Activated naive CD4-positive, alpha-beta T cell treated with anti-CD3 and anti-CD28 coated beads, Interleukin-2, amount 50 U/mL, for 24 hours (primary cell): ENCODE measurements around the gene SLC4A5.
A peak's percentile ranks its signal among the peaks of the same experiment; 100 is the strongest.
"Not testable (repeated sequence)": the region's sequence is repeated elsewhere in the genome, so short reads cannot be mapped to it uniquely, and the experiment has no call there.

Source experiments
- H3K27ac Mint-ChIP-seq: one replicate; pipeline ENCODE4 v1.8.0; 2021; ENCODE audit warnings: mild to moderate bottlenecking, mixed read lengths
- H3K27me3 Mint-ChIP-seq: one replicate; pipeline ENCODE4 v1.8.0; 2021; ENCODE audit warnings: mixed read lengths
- H3K36me3 Mint-ChIP-seq: one replicate; pipeline ENCODE4 v1.8.0; 2021; ENCODE audit warnings: mixed read lengths
- H3K4me1 Mint-ChIP-seq: one replicate; pipeline ENCODE4 v1.8.0; 2021; ENCODE audit warnings: mixed read lengths
- H3K4me3 Mint-ChIP-seq: one replicate; pipeline ENCODE4 v1.8.0; 2021; ENCODE audit warnings: mild to moderate bottlenecking, mixed read lengths
- H3K9me3 Mint-ChIP-seq: one replicate; pipeline ENCODE4 v1.8.0; 2021; ENCODE audit warnings: mixed read lengths

Gene SLC4A5

DNA sequence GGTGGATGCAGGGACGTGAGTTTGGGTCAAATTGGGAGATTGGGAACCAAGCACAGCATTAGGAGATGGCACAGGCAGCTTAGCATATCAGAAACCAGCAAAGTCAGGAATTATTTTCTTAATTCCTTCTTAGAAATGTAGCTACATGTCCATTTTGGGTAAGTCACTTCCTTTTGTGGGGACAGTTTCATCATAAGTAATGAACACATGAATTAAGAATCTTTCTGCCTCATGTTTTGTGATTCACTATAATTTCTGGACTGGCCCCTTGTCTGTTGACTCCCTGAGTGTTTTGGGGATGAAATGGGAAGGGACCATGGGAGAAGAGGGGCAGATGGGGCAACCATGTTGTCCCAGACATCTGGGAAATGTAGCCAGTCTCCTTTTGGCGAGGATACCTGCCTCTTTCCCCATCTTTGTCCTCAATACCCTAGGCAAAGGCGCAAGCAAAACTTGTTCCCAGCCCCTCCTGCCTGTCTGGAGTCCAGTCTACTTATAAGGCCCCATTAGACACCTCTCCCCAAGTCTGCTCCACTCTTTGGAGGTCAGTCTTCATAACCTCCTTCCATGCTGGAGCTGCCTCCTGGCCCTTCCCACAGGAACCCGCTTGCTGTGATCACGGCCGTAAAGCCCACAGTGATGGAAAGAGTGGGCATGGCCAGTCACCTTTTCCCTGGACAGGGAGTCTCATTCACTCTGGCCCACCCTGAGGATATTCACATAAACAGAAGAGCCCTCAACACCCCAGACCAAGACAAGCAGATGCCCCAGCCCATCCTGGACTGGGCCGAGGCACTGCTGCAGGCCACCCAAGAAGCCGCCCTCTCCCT lies 119.1 kb downstream of the SLC4A5 start:
- Mint-ChIP-seq H3K9me3 (no peaks in the 10 kb centered on the region), H3K4me3 (no peak overlapping the region), H3K27ac (peak overlapping the region; percentile 19), H3K36me3 (peaks cover 6% of the 10 kb centered on the region), H3K4me1 (no peaks in the 10 kb centered on the region), H3K27me3 (no peaks in the 10 kb centered on the region)

DNA sequence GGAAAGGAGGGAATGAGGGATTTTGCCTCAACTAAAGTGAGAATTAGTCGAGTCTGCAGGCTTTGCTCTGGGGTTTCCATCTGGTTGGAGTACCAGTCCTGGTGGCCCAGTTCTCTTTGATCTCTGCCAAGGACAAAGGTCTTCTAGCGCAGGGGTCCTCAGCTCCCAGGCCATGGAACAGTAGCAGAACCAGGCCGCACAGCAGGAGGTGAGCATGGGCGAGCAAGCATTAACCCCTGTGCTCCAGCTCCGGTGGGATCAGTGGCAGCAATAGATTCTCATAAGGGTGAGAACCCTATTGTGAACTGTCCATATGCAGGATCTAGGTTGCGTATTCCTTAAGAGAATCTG lies 120.9 kb downstream of the SLC4A5 start:
- Mint-ChIP-seq H3K9me3 (no peaks in the 10 kb centered on the region), H3K4me1 (no peaks in the 10 kb centered on the region), H3K27ac (no peak overlapping the region), H3K27me3 (no peaks in the 10 kb centered on the region), H3K36me3 (peaks cover 9% of the 10 kb centered on the region), H3K4me3 (no peak overlapping the region)

DNA sequence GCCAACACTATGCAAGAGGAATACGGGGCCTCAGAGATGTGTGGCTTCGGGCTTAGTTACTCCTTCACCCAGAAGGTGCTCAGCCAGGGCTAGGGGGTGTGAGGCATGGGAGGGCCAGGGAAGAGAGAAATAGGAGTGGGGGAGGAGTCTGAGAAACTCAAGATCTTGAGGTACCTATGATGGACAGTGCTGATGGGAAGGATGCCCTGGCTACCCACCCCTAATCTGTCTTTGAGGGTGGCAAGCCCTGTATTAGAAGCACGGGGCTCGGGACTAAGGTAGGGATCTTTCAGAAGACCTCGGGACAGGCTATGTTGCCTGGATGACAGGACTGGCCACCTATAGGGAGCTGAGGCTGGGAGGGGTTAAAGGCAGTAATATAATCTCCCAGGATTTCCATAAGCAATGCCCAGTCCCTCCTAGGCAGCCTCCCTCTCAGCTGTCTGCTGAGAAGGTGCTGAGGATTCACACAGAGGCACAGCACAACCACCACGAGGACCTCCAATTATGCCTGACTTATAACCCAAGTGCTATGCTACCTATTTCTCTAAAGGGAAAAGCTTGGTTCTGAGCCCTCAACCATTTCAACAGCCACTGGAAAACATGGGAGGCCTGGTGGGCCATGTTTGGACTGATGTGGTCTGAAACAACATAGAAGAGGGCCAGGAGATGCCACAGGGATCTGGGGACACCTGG lies 121.5 kb downstream of the SLC4A5 start:
- no peaks in the 10 kb centered on the region for H3K9me3 Mint-ChIP-seq
- H3K4me3 Mint-ChIP-seq: no peak overlapping the region
- no peaks in the 10 kb centered on the region for H3K27me3 Mint-ChIP-seq
- peak overlapping the region; percentile 62 for H3K27ac Mint-ChIP-seq
- H3K4me1 Mint-ChIP-seq: no peaks in the 10 kb centered on the region
- peaks cover 9% of the 10 kb centered on the region for H3K36me3 Mint-ChIP-seq

DNA sequence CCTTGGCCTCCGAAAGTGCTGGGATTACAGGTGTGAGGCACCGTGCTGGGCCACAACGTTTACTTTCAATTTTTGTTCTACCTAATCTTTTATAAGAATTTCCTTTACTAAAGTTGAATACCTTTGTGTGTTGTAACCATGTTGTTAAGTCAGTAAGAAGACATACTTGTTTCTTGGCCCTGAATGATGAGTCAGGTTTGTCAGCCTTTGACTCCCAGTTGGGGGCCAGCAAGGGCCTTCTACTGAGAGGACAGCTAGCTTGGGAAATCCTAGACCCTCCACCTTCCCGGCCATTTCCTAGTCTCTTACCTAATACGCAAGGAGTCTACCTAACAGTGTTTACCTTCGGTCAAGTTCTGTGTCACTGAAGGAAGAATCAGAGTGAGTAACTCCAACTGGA lies 122.1 kb downstream of the SLC4A5 start:
- Mint-ChIP-seq H3K27me3 (no peaks in the 10 kb centered on the region), H3K27ac (no peak overlapping the region), H3K4me3 (no peak overlapping the region), H3K4me1 (no peaks in the 10 kb centered on the region), H3K36me3 (peaks cover 9% of the 10 kb centered on the region), H3K9me3 (no peaks in the 10 kb centered on the region)

DNA sequence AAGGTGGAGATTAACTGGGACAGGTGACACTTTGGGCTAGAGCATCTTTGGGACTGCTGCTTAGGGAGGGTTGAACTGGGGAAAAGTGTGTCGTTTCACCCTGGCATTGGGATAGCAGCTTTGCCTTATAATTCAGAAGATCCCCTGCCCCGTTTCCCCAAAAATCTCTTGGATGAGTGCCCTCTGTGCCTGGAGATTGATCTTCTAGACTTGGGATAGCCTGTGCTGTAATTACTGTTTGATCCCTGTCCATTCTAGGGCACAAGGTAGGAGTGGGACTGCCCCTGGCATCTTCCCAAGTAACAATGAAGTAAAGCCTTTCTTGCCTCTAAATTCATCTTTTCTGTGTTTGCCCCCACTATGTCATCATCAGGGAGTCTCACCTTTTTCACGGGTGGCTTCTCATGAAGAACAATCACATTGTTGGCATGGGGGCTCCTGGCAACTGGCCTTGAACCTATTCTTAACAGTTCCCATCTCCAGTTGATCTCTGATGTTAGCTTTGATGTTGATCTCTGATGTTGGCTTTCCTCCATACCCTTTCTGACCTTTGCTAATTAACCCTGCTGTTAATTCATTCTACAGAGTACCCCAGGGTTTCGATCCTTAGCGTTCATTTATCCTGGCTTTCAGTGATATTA lies 123.2 kb downstream of the SLC4A5 start:
- no peaks in the 10 kb centered on the region for H3K4me1 Mint-ChIP-seq
- H3K9me3 Mint-ChIP-seq: no peaks in the 10 kb centered on the region
- H3K4me3 Mint-ChIP-seq: no peak overlapping the region
- H3K27me3 Mint-ChIP-seq: no peaks in the 10 kb centered on the region
- H3K36me3 Mint-ChIP-seq: peaks cover 9% of the 10 kb centered on the region
- H3K27ac Mint-ChIP-seq: peak overlapping the region; percentile 69

DNA sequence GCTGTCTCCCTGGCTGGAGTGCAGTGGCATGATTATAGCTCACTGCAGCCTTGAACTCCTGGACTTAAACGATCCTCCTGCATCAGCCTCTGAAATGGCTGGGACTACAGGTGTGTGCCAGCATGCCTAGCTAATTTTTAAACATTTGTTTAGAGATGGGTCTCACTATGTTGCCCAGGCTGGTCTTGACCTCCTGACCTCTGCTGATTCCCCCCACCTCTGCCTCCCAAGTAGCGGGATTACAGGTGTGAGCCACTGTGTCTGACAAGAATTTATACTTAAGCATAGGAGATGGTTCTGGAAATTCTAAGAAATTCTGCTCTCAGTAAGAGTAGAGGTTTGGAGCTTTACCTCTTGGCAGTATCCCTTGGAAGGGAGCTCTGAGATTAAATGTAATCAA lies 126.6 kb downstream of the SLC4A5 start:
- H3K9me3 Mint-ChIP-seq: no peaks in the 10 kb centered on the region
- no peak overlapping the region for H3K27ac Mint-ChIP-seq
- H3K27me3 Mint-ChIP-seq: no peaks in the 10 kb centered on the region
- H3K4me1 Mint-ChIP-seq: no peaks in the 10 kb centered on the region
- no peak overlapping the region for H3K4me3 Mint-ChIP-seq
- H3K36me3 Mint-ChIP-seq: peaks cover 12% of the 10 kb centered on the region

DNA sequence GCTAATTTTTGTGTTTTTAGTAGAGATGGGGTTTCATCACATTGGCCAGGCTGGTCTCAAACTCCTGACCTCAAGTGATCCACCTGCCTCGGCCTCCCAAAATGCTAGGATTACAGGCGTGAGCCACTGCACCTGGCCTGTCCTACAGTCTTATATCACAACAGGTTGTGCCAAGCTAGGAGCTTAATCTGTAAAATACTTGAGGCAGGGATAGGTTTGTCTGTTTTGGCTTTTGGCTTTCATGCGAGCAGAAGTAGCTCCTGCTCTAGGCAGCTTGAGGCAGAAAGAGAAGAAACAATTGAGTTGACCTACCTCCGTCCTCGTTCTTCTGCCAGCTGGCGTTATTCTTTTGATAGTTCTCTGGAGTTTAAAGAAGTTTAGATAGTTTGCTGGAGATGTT lies 127.4 kb downstream of the SLC4A5 start:
- not testable (repeated sequence) for H3K27ac Mint-ChIP-seq, H3K9me3 Mint-ChIP-seq, H3K27me3 Mint-ChIP-seq, H3K4me1 Mint-ChIP-seq, H3K4me3 Mint-ChIP-seq
- peaks cover 14% of the 10 kb centered on the region for H3K36me3 Mint-ChIP-seq

DNA sequence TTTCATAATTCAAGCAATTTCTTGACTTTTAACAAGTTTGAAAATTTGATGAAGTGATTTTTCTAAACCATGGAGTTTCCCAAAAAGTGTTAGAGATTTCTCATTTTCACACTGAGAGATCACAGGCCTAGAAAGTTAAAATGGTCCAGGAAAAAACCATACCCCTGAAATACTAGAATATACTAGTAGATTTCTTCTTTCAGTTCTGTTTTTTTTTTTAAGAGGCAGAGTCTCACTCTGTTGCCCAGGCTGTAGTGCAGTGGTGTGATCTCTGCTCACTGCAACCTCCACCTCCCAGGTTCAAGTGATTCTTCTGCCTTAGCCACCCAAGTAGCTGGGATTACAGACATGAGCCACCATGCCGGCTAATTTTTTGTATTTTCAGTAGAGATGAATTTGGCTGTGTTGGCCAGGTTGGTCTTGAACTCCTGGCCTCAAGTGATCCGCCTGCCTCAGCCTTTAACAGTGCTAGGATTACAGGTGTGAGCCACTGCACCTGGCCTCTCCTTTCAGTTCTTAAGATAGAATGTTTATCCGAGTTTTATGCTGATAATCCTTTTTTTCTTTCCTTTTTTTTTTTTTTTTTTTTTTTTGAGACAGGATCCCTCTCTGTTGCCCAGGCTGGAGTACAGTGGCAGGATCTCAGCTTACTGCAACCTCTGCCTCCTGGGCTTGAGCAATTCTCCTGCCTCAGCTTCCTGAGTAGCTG lies 130.4 kb downstream of the SLC4A5 start:
- Mint-ChIP-seq H3K4me1 (peaks cover 10% of the 10 kb centered on the region), H3K4me3 (no peak overlapping the region), H3K27ac (no peak overlapping the region), H3K27me3 (no peaks in the 10 kb centered on the region), H3K9me3 (no peaks in the 10 kb centered on the region), H3K36me3 (peaks cover 17% of the 10 kb centered on the region)

DNA sequence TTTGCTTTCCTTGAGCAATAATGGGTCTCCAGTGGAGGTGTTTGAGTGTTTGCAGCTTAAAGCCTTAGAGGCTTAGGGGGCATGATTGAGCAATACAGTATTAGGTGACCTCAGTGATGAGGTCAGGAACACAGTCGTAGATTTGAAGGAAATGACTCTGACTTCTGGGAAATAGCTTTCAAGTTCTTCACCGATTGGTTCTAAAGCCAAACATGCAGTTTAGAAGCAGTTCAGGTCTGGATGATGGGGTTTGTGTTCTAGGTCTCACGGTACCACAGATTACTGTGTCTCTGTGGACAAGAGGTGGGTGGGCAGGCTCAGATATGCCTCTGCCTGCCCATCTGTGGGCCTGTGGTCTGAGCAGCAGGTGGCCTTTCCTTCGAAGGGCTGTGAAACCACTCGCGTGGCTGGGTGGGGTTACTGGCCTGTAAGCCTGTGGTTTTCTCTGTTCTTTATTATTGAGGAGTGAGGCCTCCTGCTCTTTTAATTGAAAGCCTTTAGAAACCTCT lies 137.0 kb downstream of the SLC4A5 start:
- Mint-ChIP-seq H3K36me3 (peaks cover 38% of the 10 kb centered on the region), H3K27me3 (no peaks in the 10 kb centered on the region), H3K4me1 (peaks cover 59% of the 10 kb centered on the region), H3K9me3 (no peaks in the 10 kb centered on the region), H3K4me3 (peak overlapping the region; percentile 84), H3K27ac (peak overlapping the region; percentile 93)

DNA sequence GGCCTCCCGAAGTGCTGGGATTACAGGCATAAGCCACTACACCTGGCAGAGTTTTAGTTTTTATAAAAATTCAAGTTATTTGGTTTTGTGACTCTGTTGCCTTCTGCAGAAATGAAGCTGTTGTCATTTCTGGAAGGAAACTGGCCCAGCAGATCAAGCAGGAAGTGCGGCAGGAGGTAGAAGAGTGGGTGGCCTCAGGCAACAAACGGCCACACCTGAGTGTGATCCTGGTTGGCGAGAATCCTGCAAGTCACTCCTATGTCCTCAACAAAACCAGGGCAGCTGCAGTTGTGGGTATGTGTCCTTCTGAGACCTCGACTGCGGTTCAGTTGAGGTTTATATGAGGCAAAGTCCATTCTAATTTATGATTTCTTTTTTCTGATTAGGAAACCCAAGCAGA lies 137.6 kb downstream of the SLC4A5 start:
- Mint-ChIP-seq H3K4me1 (peaks cover 64% of the 10 kb centered on the region), H3K36me3 (peaks cover 42% of the 10 kb centered on the region), H3K4me3 (peak overlapping the region; percentile 84)

DNA sequence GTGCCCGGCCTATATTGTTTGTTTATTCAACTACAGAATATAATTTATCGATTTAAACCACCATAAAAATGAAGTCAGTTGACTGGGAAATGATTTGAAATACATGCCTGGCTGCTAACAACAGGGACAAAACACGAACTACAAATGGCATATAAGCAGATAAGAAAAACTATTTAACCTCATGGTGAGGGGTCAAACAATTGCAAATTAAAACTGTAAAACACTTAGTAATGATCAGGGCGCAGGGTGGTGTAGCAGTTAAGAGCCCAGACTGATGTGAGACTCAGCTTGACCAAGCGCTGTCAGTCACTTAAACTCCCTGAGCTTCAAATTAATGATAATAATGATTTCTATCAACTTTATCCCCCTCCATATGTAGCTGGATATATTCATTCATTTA lies 138.1 kb downstream of the SLC4A5 start:
- Mint-ChIP-seq H3K9me3 (no peaks in the 10 kb centered on the region), H3K27me3 (no peaks in the 10 kb centered on the region), H3K4me3 (peak overlapping the region; percentile 84), H3K4me1 (peaks cover 67% of the 10 kb centered on the region), H3K36me3 (peaks cover 45% of the 10 kb centered on the region), H3K27ac (peak overlapping the region; percentile 93)

More for the DNA sequence above, 137.6 kb downstream of the SLC4A5 start:
- Mint-ChIP-seq H3K27me3 (no peaks in the 10 kb centered on the region), H3K27ac (peak overlapping the region; percentile 93), H3K9me3 (no peaks in the 10 kb centered on the region)

DNA sequence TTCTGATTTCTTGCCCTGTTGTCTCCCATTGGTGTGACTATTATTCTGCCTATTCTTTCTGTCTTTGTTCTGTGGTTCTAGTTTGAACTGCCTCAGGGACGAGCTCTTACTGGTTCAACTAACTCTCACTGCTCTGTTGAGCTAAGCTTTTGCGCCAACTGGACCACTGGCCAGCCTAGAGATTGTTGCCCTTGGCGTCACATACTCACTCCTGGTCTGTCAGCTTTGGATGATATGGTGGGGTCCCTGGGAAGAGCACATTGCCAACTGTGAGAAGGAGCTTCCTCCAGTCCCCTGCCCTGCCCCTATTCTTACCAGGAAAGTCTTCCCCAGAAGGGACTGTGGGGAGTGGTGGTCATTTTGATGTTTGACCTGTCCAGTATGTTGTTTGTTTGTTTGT lies 138.8 kb downstream of the SLC4A5 start:
- Mint-ChIP-seq H3K27me3 (no peaks in the 10 kb centered on the region), H3K4me3 (peak overlapping the region; percentile 84), H3K4me1 (peaks cover 67% of the 10 kb centered on the region), H3K9me3 (no peaks in the 10 kb centered on the region), H3K27ac (no peak overlapping the region), H3K36me3 (peaks cover 47% of the 10 kb centered on the region)

DNA sequence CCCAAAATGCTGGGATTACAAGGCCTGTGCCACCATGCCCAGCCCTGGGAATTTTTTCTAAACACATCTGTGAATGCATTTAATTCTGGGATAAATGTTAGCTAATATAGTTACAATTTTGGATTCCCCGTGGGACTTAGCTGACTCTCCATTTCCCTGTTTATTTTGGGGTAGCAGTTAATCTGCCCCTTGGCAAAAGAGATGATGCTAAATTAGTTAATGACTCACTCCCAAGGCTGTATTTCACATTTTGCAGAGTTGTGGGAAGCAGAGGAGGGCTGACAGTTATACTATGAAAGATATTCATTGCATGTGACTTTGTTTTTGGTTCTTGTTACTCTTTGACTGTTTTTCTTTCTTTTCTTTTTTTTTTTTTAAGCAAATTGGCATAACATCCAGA lies 141.6 kb downstream of the SLC4A5 start:
- Mint-ChIP-seq H3K4me1 (peaks cover 59% of the 10 kb centered on the region), H3K27ac (peak overlapping the region; percentile 99), H3K27me3 (no peaks in the 10 kb centered on the region), H3K36me3 (peaks cover 40% of the 10 kb centered on the region), H3K9me3 (no peaks in the 10 kb centered on the region), H3K4me3 (peak overlapping the region; percentile 99)

DNA sequence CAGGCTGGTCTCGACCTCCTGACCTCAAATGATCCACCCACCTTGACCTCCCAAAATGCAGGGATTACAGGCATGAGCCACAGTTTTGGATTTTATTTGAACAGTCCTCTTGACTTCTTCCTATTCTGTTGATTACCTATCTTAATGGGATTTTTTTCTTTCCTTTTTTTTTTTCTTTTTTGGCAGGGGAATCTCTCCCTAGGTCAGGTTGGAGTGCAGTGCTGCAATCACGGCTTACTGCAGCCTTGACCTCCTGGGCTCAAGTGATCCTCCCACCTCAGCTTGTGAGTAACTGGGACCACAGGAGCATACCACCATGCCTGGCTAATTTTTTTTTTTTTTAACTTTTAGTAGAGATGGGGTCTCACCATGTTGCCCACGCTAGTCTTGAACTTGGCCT lies 142.0 kb downstream of the SLC4A5 start:
- H3K27ac Mint-ChIP-seq: peak overlapping the region; percentile 99
- no peaks in the 10 kb centered on the region for H3K27me3 Mint-ChIP-seq
- no peaks in the 10 kb centered on the region for H3K9me3 Mint-ChIP-seq
- H3K4me3 Mint-ChIP-seq: peak overlapping the region; percentile 99
- H3K36me3 Mint-ChIP-seq: peaks cover 37% of the 10 kb centered on the region
- peaks cover 55% of the 10 kb centered on the region for H3K4me1 Mint-ChIP-seq

DNA sequence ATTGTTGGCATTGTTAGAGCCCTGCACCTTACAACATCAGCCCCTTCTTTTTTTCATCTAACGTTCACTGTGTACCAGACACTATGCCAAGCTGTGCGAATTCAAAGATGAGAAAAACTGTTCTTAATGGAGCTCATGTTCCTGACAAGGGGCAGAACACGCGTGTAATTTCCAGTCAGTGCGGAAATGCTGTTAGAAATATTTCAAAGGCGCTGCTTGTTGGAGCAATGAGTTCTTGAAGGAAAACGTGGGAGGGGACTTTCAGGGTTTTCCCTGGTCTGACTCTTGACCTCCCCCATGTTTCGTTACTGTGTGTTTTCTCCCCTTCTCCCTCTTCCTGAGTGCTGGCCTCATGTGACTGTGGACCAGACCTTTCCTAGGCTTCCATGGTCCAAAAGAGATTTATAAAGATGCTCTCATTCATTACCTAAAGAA lies 143.3 kb downstream of the SLC4A5 start:
- Mint-ChIP-seq H3K4me3 (peak overlapping the region; percentile 99), H3K27me3 (no peaks in the 10 kb centered on the region), H3K27ac (peak overlapping the region; percentile 99), H3K9me3 (no peaks in the 10 kb centered on the region), H3K4me1 (peaks cover 42% of the 10 kb centered on the region), H3K36me3 (peaks cover 31% of the 10 kb centered on the region)
